ENCODE results near the gene HS6ST2. TPM values are rescaled to one million over a fixed set of nuclear protein-coding genes. Genes with fewer than 3 reads are reported as not detected.

Gene HS6ST2
- total RNA-seq, 1 experiment from 2014 or later: 24.6 TPM

GRCh38 chrX:132819711-132820264 is 138.6 kb downstream of the HS6ST2 start:
- H3K4me1 ChIP-seq (ENCODE audit: control insufficient read depth in 1 of 2, insufficient read depth in 2 of 2, low read length in 2 of 2): no peaks in the 10 kb centered on the region
- intact Hi-C loops (cut with micrococcal nuclease): no loop called here
- H3K36me3 ChIP-seq (ENCODE audit: control insufficient read depth in 1 of 2, insufficient read depth in 2 of 2, low read length in 2 of 2): no peaks in the 10 kb centered on the region
- ChIA-PET POLR2A (no interaction called here), CTCF (no interaction called here), RAD21 (ENCODE audit: low non-redundant PET in 1 of 2, low total read pairs in 2 of 2, uncharacterized antibody in 2 of 2, unreplicated experiment in 2 of 2) (no interaction called here)
- DNase-seq (ENCODE audit: low read depth, low spot score) (no peak), ATAC-seq (no peak)
- no peaks in the 10 kb centered on the region for H3K9me2 ChIP-seq (ENCODE audit: insufficient read depth)
- no peaks in the 10 kb centered on the region for H4K20me1 ChIP-seq (ENCODE audit: insufficient read depth)
- no peaks in the 10 kb centered on the region for H3K79me2 ChIP-seq (ENCODE audit: insufficient read depth, low read length)
- H3K9ac ChIP-seq (ENCODE audit: low read length): no peak overlapping the region
- H3K27me3 ChIP-seq (ENCODE audit: insufficient read depth, low read length): no peaks in the 10 kb centered on the region
- no peaks in the 10 kb centered on the region for H3K9me3 ChIP-seq (ENCODE audit: control insufficient read depth in 1 of 2, insufficient read depth in 1 of 2, low read depth in 1 of 2, low read length in 2 of 2)
- TF ChIP-seq CTCF (IDR thresholded peaks at IDR 0.05 in 2 of 3, conservative IDR thresholded peaks at IDR 0.05 in 1 of 3; ENCODE audit: borderline replicate concordance in 1 of 3, insufficient read depth in 1 of 3, low read depth in 2 of 3, low read length in 2 of 3) (no peak), ZNF274 (IDR thresholded peaks at IDR 0.05; ENCODE audit: low read depth, low read length) (no peak), SP1 (IDR thresholded peaks at IDR 0.05; ENCODE audit: low read depth) (no peak)
- no peak overlapping the region for H2AFZ ChIP-seq (ENCODE audit: low read depth, low read length, poor library complexity, severe bottlenecking)
- H3K27ac ChIP-seq (ENCODE audit: low read depth, low read length): no peak overlapping the region
- no peak overlapping the region for H3K4me2 ChIP-seq (ENCODE audit: low read length)
- no peak overlapping the region for H3K4me3 ChIP-seq (replicated peaks in 1 of 2; ENCODE audit: low read depth in 1 of 2, low read length in 2 of 2)
- no TSS peak for BruUV-seq (replicated peaks)

GRCh38 chrX:132818638-132819037 is 139.8 kb downstream of the HS6ST2 start:
- ChIA-PET POLR2A (no interaction called here), CTCF (no interaction called here), RAD21 (ENCODE audit: low non-redundant PET in 1 of 2, low total read pairs in 2 of 2, uncharacterized antibody in 2 of 2, unreplicated experiment in 2 of 2) (no interaction called here)
- H2AFZ ChIP-seq (ENCODE audit: low read depth, low read length, poor library complexity, severe bottlenecking): no peak overlapping the region
- H3K4me2 ChIP-seq (ENCODE audit: low read length): no peak overlapping the region
- H3K36me3 ChIP-seq (ENCODE audit: control insufficient read depth in 1 of 2, insufficient read depth in 2 of 2, low read length in 2 of 2): no peaks in the 10 kb centered on the region
- no peak overlapping the region for H3K27ac ChIP-seq (ENCODE audit: low read depth, low read length)
- intact Hi-C loops (cut with micrococcal nuclease): no loop called here
- no peaks in the 10 kb centered on the region for H3K9me2 ChIP-seq (ENCODE audit: insufficient read depth)
- no peaks in the 10 kb centered on the region for H3K4me1 ChIP-seq (ENCODE audit: control insufficient read depth in 1 of 2, insufficient read depth in 2 of 2, low read length in 2 of 2)
- ATAC-seq: no peak
- no peaks in the 10 kb centered on the region for H3K79me2 ChIP-seq (ENCODE audit: insufficient read depth, low read length)
- H3K4me3 ChIP-seq (replicated peaks in 1 of 2; ENCODE audit: low read depth in 1 of 2, low read length in 2 of 2): no peak overlapping the region
- DNase-seq (ENCODE audit: low read depth, low spot score): no peak
- no peak overlapping the region for H3K9ac ChIP-seq (ENCODE audit: low read length)
- no TSS peak for BruUV-seq (replicated peaks)
- no peaks in the 10 kb centered on the region for H3K27me3 ChIP-seq (ENCODE audit: insufficient read depth, low read length)
- no peaks in the 10 kb centered on the region for H3K9me3 ChIP-seq (ENCODE audit: control insufficient read depth in 1 of 2, insufficient read depth in 1 of 2, low read depth in 1 of 2, low read length in 2 of 2)
- no peaks in the 10 kb centered on the region for H4K20me1 ChIP-seq (ENCODE audit: insufficient read depth)
- TF ChIP-seq JUND (IDR thresholded peaks at IDR 0.05) (no peak), ELF1 (IDR thresholded peaks at IDR 0.05; ENCODE audit: borderline replicate concordance, low read depth) (no peak), ZBTB33 (IDR thresholded peaks at IDR 0.05; ENCODE audit: extremely low read depth, insufficient replicate concordance, low read length) (no peak), SP1 (IDR thresholded peaks at IDR 0.05; ENCODE audit: low read depth) (no peak), MAX (IDR thresholded peaks at IDR 0.05) (no peak), EGR1 (IDR thresholded peaks at IDR 0.05; ENCODE audit: low read depth) (no peak), CBX3 (IDR thresholded peaks at IDR 0.05; ENCODE audit: low read depth) (no peak), ZFX (IDR thresholded peaks at IDR 0.05) (no peak), CEBPB (IDR thresholded peaks at IDR 0.05; ENCODE audit: low read depth) (no peak), EZH2phosphoT487 (IDR thresholded peaks at IDR 0.05; ENCODE audit: borderline replicate concordance) (no peak), FOSL1 (IDR thresholded peaks at IDR 0.05; ENCODE audit: low read depth) (no peak), ATF3 (IDR thresholded peaks at IDR 0.05) (no peak)

Measured in HCT116 (cell line).